Measurements from ENCODE around the gene WDHD1. TPM values are rescaled to one million over a fixed set of nuclear protein-coding genes. Genes with fewer than 3 reads are reported as not detected.

The WDHD1 gene
- total and polyA plus RNA-seq, 2 of the 8 experiments (the other 6 are each of a cell fraction or from before 2014, with no cell fraction given) = 17.8 to 87.9 TPM

- TF ChIP-seq RNF2 (IDR thresholded peaks at IDR 0.05; ENCODE audit: borderline replicate concordance, low read depth, low read length, missing control alignments, poor library complexity, severe bottlenecking) (no peak), CBX5 (IDR thresholded peaks at IDR 0.05; ENCODE audit: low read depth, low read length) (no peak), CTCF (IDR thresholded peaks at IDR 0.05; ENCODE audit: control extremely low read depth in 1 of 3, insufficient read depth in 1 of 3, low read depth in 1 of 3, low read length in 3 of 3) (peak in 1 of 3 experiments; percentile 7; a peak in 1 of 4 replicates), CHD7 (IDR thresholded peaks at IDR 0.05; ENCODE audit: insufficient replicate concordance, low read length) (no peak), SRF (IDR thresholded peaks at IDR 0.05; ENCODE audit: low read depth, low read length) (peak; percentile 65; the same call in 1 of the 2 replicates), POLR2AphosphoS5 (IDR thresholded peaks at IDR 0.05; ENCODE audit: low read depth, low read length) (peak; percentile 98), MAFK (IDR thresholded peaks at IDR 0.05; ENCODE audit: low read depth, low read length) (no peak)
Measured at GRCh38 chr14:55026793-55027561, at the start of gene WDHD1, which contains the start of gene SOCS4 (continued).

Measured in H1 (cell line).